T-cell (primary cell): ENCODE results near the gene FAM228B. TPM values are rescaled to one million over a fixed set of nuclear protein-coding genes. Genes with fewer than 3 reads are reported as not detected.

Source experiments
- ATAC-seq, 4 experiments: fragments of 200-7000 bp in 3 of 4; fragments of 150-1000 bp in 1 of 4; cut with Tn5 transposase; replicated peaks in 1 of 4; 1 replicate in 3 of 4; 2 replicates in 1 of 4; pipeline ENCODE4 v1.10.0; 2021; ENCODE audit warnings: moderate library complexity in 3 of 4, mild to moderate bottlenecking in 2 of 4, moderate number of reproducible peaks in 1 of 4
- CTCF ChIA-PET, 2 donors: fragments of 300-600 bp; sonication (Branson Sonifier 250); formaldehyde crosslinking; loops; one replicate each; lab custom pipeline; 2022; ENCODE audit warnings: antibody characterized with exemption in 2 of 2; lab: Charles Lee
- POLR2A ChIA-PET, 2 donors: fragments of 300-600 bp; sonication (Branson Sonifier 250); formaldehyde crosslinking; loops; one replicate each; lab custom pipeline; 2022; ENCODE audit warnings: antibody characterized with exemption in 2 of 2; lab: Charles Lee
- DNase-seq, 35 experiments: peaks; one replicate each; pipeline versions ENCODE4 v3.0.0 to v3.0.0-alpha.2; 2013 to 2023
- H3K27ac ChIP-seq: one replicate; pipeline ENCODE4 v1.5.1; 2013; ENCODE audit warnings: low read length
- H3K27me3 ChIP-seq, 2 experiments: replicated peaks in 1 of 2; 1 replicate in 1 of 2; 2 replicates in 1 of 2; pipeline versions ENCODE4 v1.6.1 to v1.7.0; 2013; ENCODE audit warnings: low read length in 1 of 2, mixed read lengths in 1 of 2; ENCODE audit not compliant: control insufficient read depth in 2 of 2, insufficient read depth in 2 of 2; ENCODE audit errors: extremely low read depth in 1 of 2
- H3K36me3 ChIP-seq, 2 donors: 1 replicate in 1 of 2; 2 replicates in 1 of 2; pipeline versions ENCODE4 v1.6.1 to v1.7.0; 2013; ENCODE audit warnings: low read length in 1 of 2; ENCODE audit not compliant: control insufficient read depth in 2 of 2, insufficient read depth in 1 of 2; ENCODE audit errors: extremely low read depth in 1 of 2
- H3K4me1 ChIP-seq, 2 experiments: 1 replicate in 1 of 2; 2 replicates in 1 of 2; pipeline versions ENCODE4 v1.6.1 to v1.7.0; 2013; ENCODE audit warnings: low read length in 2 of 2, mixed read lengths in 1 of 2; ENCODE audit not compliant: insufficient read depth in 2 of 2, control insufficient read depth in 1 of 2; ENCODE audit errors: extremely low read depth in 1 of 2
- H3K4me3 ChIP-seq, 2 donors: 1 replicate in 1 of 2; 2 replicates in 1 of 2; pipeline versions ENCODE4 v1.5.1 to v1.7.0; 2013; ENCODE audit warnings: mild to moderate bottlenecking in 2 of 2, low read length in 1 of 2, moderate library complexity in 1 of 2; ENCODE audit not compliant: control insufficient read depth in 1 of 2; ENCODE audit errors: extremely low read depth in 1 of 2
- H3K9me3 ChIP-seq: 2 replicates; pipeline ENCODE4 v1.7.0; 2013
- H3K27ac Mint-ChIP-seq, 2 donors: one replicate each; pipeline ENCODE4 v1.8.0; 2020 to 2021; ENCODE audit warnings: mild to moderate bottlenecking in 2 of 2, mixed read lengths in 2 of 2
- H3K27me3 Mint-ChIP-seq, 2 donors: one replicate each; pipeline ENCODE4 v1.8.0; 2021 to 2022; ENCODE audit warnings: mixed read lengths in 2 of 2
- H3K36me3 Mint-ChIP-seq: one replicate; pipeline ENCODE4 v1.8.0; 2021; ENCODE audit warnings: mixed read lengths
- H3K4me1 Mint-ChIP-seq, 3 donors: one replicate each; pipeline ENCODE4 v1.8.0; 2020 to 2022; ENCODE audit warnings: mixed read lengths in 3 of 3, mild to moderate bottlenecking in 1 of 3
- H3K4me3 Mint-ChIP-seq, 3 donors: one replicate each; pipeline ENCODE4 v1.8.0; 2020 to 2022; ENCODE audit warnings: mild to moderate bottlenecking in 3 of 3, mixed read lengths in 3 of 3, moderate library complexity in 3 of 3
- H3K9me3 Mint-ChIP-seq, 3 donors: one replicate each; pipeline ENCODE4 v1.8.0; 2020 to 2022; ENCODE audit warnings: mixed read lengths in 3 of 3
- WGBS: methylation state at CpG from one replicate; pipeline ENCODE4 v1.1.5; 2013; ENCODE audit warnings: missing lambda C conversion rate; ENCODE audit not compliant: insufficient coverage; 5-methylcytosine and 5-hydroxymethylcytosine counted together
- total RNA-seq, 35 experiments: library from RNA in 6 of 35; stranded (reverse) in 6 of 35; fragments of 120-200 nt in 1 of 35; gene quantifications; one replicate each; pipeline versions ENCODE4 v1.2.1 to v1.2.4 and lab custom pipeline; 2013 to 2026

The FAM228B gene
- total RNA-seq, 5 donors from 2014 or later (not counting 1 experiment from before 2014, with no cell fraction given): 16.4 to 24.7 (median 18.5) TPM

DNA sequence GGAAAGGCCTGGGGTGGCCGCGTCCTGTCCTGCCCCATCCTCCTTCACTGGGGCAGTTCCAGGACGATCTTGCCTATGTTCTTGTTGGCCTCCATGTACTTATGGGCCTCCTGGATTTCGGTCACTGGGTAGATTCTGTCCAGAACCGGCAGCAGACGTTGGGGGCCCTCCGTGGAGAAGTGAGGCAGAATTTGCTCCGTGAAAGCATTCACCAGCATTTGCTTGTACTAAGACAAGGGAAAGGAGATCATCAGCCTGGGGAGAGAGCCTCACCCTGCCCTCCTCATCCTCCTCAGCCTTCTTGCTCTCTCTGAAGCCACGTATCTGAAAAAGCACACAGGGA is 45.8 kb upstream of the FAM228B start:
- ATAC-seq (no peak), DNase-seq (no peak)
- Mint-ChIP-seq H3K9me3 (no peaks in the 10 kb centered on the region), H3K4me1 (peaks cover 26 to 35% (median 34%) of the 10 kb centered on the region in 3 donors), H3K36me3 (peaks cover 15% of the 10 kb centered on the region), H3K27ac (peak overlapping the region; percentile 80 to 84), H3K4me3 (peak overlapping the region; percentile 96 to 100 (median 98)), H3K27me3 (no peaks in the 10 kb centered on the region)
- WGBS: 46% methylated on average over 6 of the region's 9 CpGs
- no peaks in the 10 kb centered on the region for H3K27me3 ChIP-seq
- peaks cover 7 to 25% of the 10 kb centered on the region in 2 experiments for H3K4me1 ChIP-seq
- H3K9me3 ChIP-seq: no peaks in the 10 kb centered on the region
- POLR2A ChIA-PET: interaction anchor here in 1 of 2 donors (0.6 to 1.5 kb wide), 2 partner anchors 30 to 716 kb away, joined by 3 to 26 read pairs; partner anchors contain the start of gene WDCP
- peaks cover 0 to 15% of the 10 kb centered on the region in 2 donors for H3K36me3 ChIP-seq
- H3K27ac ChIP-seq: peak overlapping the region; percentile 77
- H3K4me3 ChIP-seq: peak overlapping the region; percentile 42 to 97
- CTCF ChIA-PET: interaction anchor here in 1 of 2 donors (1.2 to 1.4 kb wide), 2 partner anchors 7 to 10 kb away, joined by 3 to 6 read pairs; partner anchors contain the start of gene TP53I3

DNA sequence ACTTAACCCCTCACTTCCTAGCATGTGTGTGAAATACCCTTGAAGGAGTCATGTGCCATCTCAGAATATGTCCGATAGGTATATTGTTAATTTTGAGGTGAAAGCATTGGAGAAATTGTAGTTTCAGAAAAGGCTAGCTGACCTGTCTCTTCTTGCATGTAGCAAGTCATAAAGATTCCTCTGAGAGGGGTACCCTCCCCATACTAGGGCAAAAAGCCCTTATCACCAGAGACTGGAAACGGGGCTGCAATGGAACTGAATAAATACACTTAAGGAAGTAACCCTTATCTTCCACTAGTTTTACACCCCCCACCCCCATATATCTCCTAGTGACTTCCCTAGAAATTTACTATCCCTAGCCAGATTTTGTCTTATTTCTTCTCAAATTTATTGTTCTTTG is 45.4 kb upstream of the FAM228B start:
- CTCF ChIA-PET: interaction anchor here in 1 of 2 donors (0.7 to 1.0 kb wide), 2 partner anchors 12 to 253 kb away, joined by 3 to 7 read pairs; no protein-coding TSS in a partner anchor
- DNase-seq: no peak
- Histone ChIP-seq H3K27ac (peak overlapping the region; percentile 77), H3K4me1 (peaks cover 7 to 25% of the 10 kb centered on the region in 2 experiments), H3K9me3 (no peaks in the 10 kb centered on the region), H3K4me3 (no peak overlapping the region), H3K36me3 (peaks cover 0 to 11% of the 10 kb centered on the region in 2 donors), H3K27me3 (no peaks in the 10 kb centered on the region)
- WGBS: 100% methylated on average over 1 of the region's 2 CpGs
- Mint-ChIP-seq H3K4me3 (peak overlapping the region; percentile 96 to 100 (median 98)), H3K27ac (peak overlapping the region; percentile 80 to 84), H3K9me3 (no peaks in the 10 kb centered on the region), H3K4me1 (peaks cover 26 to 33% (median 31%) of the 10 kb centered on the region in 3 donors), H3K27me3 (no peaks in the 10 kb centered on the region), H3K36me3 (peaks cover 12% of the 10 kb centered on the region)
- POLR2A ChIA-PET: no interaction called here
- ATAC-seq: no peak

GRCh38 chr2:24080701-24081100 is 42.6 kb upstream of the FAM228B start:
- 100% methylated on average over 2 of the region's 2 CpGs for WGBS
- ChIA-PET CTCF (interaction anchor here in 1 of 2 donors (0.8 to 1.1 kb wide), 2 partner anchors 256 kb away, joined by 4 to 6 read pairs; no protein-coding TSS in a partner anchor), POLR2A (no interaction called here)
- H3K4me3 Mint-ChIP-seq: no peak overlapping the region
- H3K36me3 ChIP-seq: peaks cover 0 to 4% of the 10 kb centered on the region in 2 donors
- peaks cover 6 to 36% of the 10 kb centered on the region in 2 experiments for H3K4me1 ChIP-seq
- no peak overlapping the region for H3K27ac Mint-ChIP-seq
- H3K9me3 Mint-ChIP-seq: no peaks in the 10 kb centered on the region
- peaks cover 25 to 31% (median 28%) of the 10 kb centered on the region in 3 donors for H3K4me1 Mint-ChIP-seq
- DNase-seq (no peak), ATAC-seq (no peak)
- no peak overlapping the region for H3K27ac ChIP-seq
- no peak overlapping the region for H3K4me3 ChIP-seq
- H3K27me3 Mint-ChIP-seq: no peaks in the 10 kb centered on the region
- H3K9me3 ChIP-seq: no peaks in the 10 kb centered on the region
- peaks cover 5% of the 10 kb centered on the region for H3K36me3 Mint-ChIP-seq
- peaks cover 0 to 3% of the 10 kb centered on the region in 2 experiments for H3K27me3 ChIP-seq

DNA sequence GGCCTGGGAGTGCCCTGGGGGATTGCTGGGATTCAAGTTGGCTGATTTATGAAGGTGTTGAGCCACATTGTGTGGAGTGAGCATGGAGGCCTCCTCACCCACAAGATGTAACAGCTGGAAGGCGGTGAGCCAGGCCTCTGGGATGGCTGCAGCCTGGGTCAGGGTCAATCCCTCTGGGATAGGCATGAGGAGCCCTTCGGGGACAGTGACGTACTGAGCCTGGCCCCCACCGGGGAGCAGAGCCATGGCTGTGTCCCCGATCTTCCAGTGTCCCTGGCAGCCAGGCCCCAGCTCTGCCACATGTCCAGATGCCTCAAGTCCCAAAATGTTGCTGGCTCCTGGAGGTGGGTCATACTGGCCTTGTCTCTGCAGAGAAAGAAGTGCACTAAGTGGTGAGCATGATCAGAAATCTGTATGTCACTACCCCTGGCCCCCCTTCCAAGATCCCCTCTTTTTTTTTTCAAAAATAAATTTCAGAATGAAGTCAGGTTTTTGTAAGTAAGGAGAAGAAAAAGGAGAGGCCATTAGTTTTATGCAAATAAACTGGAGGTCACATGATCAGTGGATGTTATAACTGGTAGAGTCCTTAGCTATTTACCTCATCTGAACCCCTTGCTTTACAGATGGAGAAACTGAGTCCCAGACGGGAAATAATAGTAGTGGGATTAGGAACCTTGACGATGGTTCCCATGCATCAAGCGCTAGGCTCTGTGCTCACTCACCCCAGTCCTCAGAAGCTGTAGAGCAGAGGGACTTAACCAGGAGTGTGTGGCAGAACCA is 40.3 kb upstream of the FAM228B start:
- no peak for ATAC-seq
- Mint-ChIP-seq H3K9me3 (no peaks in the 10 kb centered on the region), H3K36me3 (peaks cover 5% of the 10 kb centered on the region), H3K4me1 (peaks cover 13 to 18% (median 16%) of the 10 kb centered on the region in 3 donors), H3K27ac (no peak overlapping the region), H3K4me3 (peak overlapping the region; percentile 77 to 90 (median 82)), H3K27me3 (no peaks in the 10 kb centered on the region)
- WGBS: 100% methylated on average over 6 of the region's 8 CpGs
- CTCF ChIA-PET: interaction anchor here (0.5 to 3.0 kb wide), 5 partner anchors 13 to 259 kb away, joined by 3 to 55 read pairs (median 4); partner anchors contain the start of gene WDCP (in 1 of the 2)
- Histone ChIP-seq H3K27ac (no peak overlapping the region), H3K27me3 (peaks cover 0 to 3% of the 10 kb centered on the region in 2 experiments), H3K4me1 (peaks cover 0 to 20% of the 10 kb centered on the region in 2 experiments), H3K4me3 (no peak overlapping the region), H3K36me3 (peaks cover 0 to 4% of the 10 kb centered on the region in 2 donors), H3K9me3 (no peaks in the 10 kb centered on the region)
- no peak for DNase-seq
- POLR2A ChIA-PET: interaction anchor here in 1 of 2 donors (0.5 to 0.7 kb wide), 3 partner anchors 15 to 566 kb away, joined by 3 to 4 read pairs (median 4); no protein-coding TSS in a partner anchor

DNA sequence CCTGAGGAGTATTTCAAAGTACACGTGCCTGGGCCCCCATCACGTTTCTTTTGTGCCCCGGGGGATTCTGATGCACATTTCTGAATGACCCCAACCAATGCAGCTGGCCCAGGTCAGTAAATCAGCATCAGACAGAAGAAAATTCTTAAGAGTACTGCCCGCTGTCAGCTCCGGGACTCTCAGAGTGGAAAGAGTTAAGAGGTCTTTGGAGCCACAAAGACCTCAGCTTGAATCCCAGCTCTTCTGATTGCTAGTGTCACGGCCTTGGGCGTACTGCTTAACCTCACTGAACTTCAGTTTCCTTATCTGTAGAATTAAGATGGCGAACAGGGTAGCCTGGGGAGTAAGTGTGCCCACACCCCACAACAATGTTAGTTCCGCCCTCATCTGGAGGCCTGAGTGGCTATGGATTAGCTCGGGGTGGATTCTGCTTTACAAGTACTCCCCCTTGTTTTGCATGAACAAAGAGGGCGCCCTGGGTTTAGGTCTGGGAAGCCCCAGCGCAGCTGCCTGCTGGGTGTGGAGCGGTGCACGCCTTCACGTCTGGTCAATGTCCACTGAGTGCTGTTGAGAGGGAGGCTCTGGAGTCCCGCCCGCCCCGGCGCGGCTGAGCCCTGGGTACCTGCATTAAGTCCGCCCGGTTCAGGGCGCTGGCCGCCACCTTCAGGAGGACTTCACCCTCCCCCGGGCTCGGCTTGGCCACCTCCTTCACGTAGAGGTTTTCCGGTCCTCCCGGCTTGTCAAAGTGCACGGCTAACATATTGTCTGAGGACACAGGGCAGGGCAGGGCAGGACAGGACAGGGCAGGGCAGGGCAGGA is 39.5 kb upstream of the FAM228B start:
- ChIA-PET CTCF (interaction anchor here (0.6 to 3.0 kb wide), 14 partner anchors 11 to 260 kb away, joined by 3 to 55 read pairs (median 4); partner anchors contain the start of genes ATAD2B (in 1 of the 2), PFN4 (in 1 of the 2) and WDCP (in 1 of the 2)), POLR2A (interaction anchor here in 1 of 2 donors (0.5 to 0.7 kb wide), 2 partner anchors 16 to 38 kb away, joined by 4 read pairs; no protein-coding TSS in a partner anchor)
- ATAC-seq (peak; percentile 56 to 78 (median 60)), DNase-seq (peak in 26 of 35 experiments; percentile 17 to 65 (median 38))
- WGBS: 11% methylated on average over 24 of the region's 30 CpGs
- Histone ChIP-seq H3K4me1 (peaks cover 0 to 20% of the 10 kb centered on the region in 2 experiments), H3K4me3 (peak overlapping the region; percentile 55 to 61), H3K36me3 (peaks cover 0 to 4% of the 10 kb centered on the region in 2 donors), H3K27ac (peak overlapping the region; percentile 9), H3K27me3 (peaks cover 0 to 3% of the 10 kb centered on the region in 2 experiments), H3K9me3 (no peaks in the 10 kb centered on the region)
- H3K4me1 Mint-ChIP-seq: peaks cover 13 to 16% (median 15%) of the 10 kb centered on the region in 3 donors
- peak overlapping the region; percentile 52 to 61 for H3K27ac Mint-ChIP-seq
- peaks cover 5% of the 10 kb centered on the region for H3K36me3 Mint-ChIP-seq
- peak overlapping the region; percentile 77 to 90 (median 82) for H3K4me3 Mint-ChIP-seq
- H3K27me3 Mint-ChIP-seq: no peaks in the 10 kb centered on the region
- H3K9me3 Mint-ChIP-seq: no peaks in the 10 kb centered on the region
